BLaER1 treated with 17β-estradiol and CSF1 and Interleukin-3, amounts not matched to agents 10 nM and 100 nM (cell line): ENCODE measurements around the gene ALOX12B.
A peak's percentile ranks its signal among the peaks of the same experiment; 100 is the strongest.

Source experiments
- H3K27ac ChIP-seq, 11 experiments: shearing (Covaris generic); formaldehyde crosslinking; 2 replicates each; pipeline ENCODE4 v1.8.1; 2022
- H3K27me3 ChIP-seq, 11 experiments: shearing (Covaris generic); formaldehyde crosslinking; 2 replicates each; pipeline ENCODE4 v1.8.1; 2022
- H3K36me3 ChIP-seq, 11 experiments: shearing (Covaris generic); formaldehyde crosslinking; 2 replicates each; pipeline ENCODE4 v1.8.1; 2022
- H3K4me1 ChIP-seq, 10 experiments: shearing (Covaris generic); formaldehyde crosslinking; 2 replicates each; pipeline ENCODE4 v1.8.1; 2022
- H3K4me2 ChIP-seq, 11 experiments: shearing (Covaris generic); formaldehyde crosslinking; 2 replicates each; pipeline ENCODE4 v1.8.1; 2022
- H3K4me3 ChIP-seq, 10 experiments: shearing (Covaris generic); formaldehyde crosslinking; 2 replicates each; pipeline ENCODE4 v1.8.1; 2022
- H3K9ac ChIP-seq, 11 experiments: shearing (Covaris generic); formaldehyde crosslinking; 2 replicates each; pipeline ENCODE4 v1.8.1; 2022
- H3K9me3 ChIP-seq, 11 experiments: shearing (Covaris generic); formaldehyde crosslinking; replicated peaks in 1 of 11; 2 replicates each; pipeline ENCODE4 v1.8.1; 2022
- H4K20me1 ChIP-seq, 11 experiments: shearing (Covaris generic); formaldehyde crosslinking; 2 replicates each; pipeline ENCODE4 v1.8.1; 2022
- Cebpa-rat ChIP-seq, 11 experiments: shearing (Covaris generic); IDR thresholded peaks; 2 replicates each; pipeline ENCODE4 v1.8.1; 2022

The ALOX12B gene

DNA sequence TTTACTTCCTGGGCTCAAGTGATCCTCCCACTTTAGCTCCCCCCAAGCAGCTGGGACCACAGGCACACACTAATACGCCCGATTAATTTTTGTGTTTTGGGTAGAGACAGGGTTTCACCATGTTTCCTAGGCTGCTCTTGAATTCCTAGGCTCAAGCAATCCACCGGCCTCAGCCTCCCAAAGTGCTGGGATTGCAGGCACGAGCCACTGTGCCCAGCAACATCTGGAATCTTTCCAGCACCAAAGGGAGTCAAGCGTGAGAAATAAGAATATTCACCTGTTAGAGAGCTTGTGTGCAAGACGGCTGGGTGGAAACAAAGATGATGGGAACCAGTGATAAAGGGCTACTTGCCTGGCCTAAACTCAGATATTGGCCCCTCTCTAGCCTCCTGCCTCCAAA lies 14.2 kb upstream of the ALOX12B start:
- Histone ChIP-seq H3K9ac (no peak overlapping the region), H3K4me2 (peak overlapping the region in 5 of 11 experiments; percentile 8 to 45 (median 32); a peak in 6 of 22 replicates), H4K20me1 (no peaks in the 10 kb centered on the region), H3K4me3 (no peak overlapping the region), H3K27ac (no peak overlapping the region), H3K27me3 (no peaks in the 10 kb centered on the region), H3K4me1 (peaks cover 0 to 20% (median 13%) of the 10 kb centered on the region in 10 experiments; a peak in 15 of 20 replicates), H3K9me3 (no peaks in the 10 kb centered on the region), H3K36me3 (no peaks in the 10 kb centered on the region)
- TF ChIP-seq Cebpa-rat (IDR thresholded peaks at IDR 0.05), result no peak

DNA sequence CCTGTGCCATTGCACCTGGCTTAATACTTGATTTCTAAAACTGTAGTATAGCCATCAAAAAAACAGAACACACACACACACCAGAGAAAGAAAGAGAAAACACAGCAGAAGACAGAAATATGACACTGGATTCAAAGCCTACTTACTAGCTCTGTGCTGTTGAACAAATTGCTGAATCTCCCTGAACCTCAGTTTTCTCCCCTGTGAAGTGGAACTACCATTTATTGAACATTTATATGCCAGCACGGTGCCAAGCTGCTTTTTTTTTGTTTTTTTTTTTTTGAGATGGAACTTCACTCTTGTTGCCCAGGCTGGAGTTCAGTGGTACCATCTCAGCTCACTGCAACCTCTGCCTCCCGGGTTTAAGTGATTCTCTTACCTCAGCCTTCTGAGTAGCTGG lies 13.2 kb upstream of the ALOX12B start:
- Histone ChIP-seq H3K27ac (no peak overlapping the region), H3K27me3 (no peaks in the 10 kb centered on the region), H3K9ac (0 out of 22 replicates have a peak overlapping the region, but pooled peaks of 1 of the 11 experiments have one; percentile 13), H3K4me1 (peaks cover 0 to 20% (median 13%) of the 10 kb centered on the region in 10 experiments; a peak in 15 of 20 replicates), H3K4me3 (no peak overlapping the region), H3K36me3 (no peaks in the 10 kb centered on the region), H3K4me2 (no peak overlapping the region), H4K20me1 (no peaks in the 10 kb centered on the region), H3K9me3 (no peaks in the 10 kb centered on the region)
- TF ChIP-seq Cebpa-rat (IDR thresholded peaks at IDR 0.05), result no peak

- H3K9me3 ChIP-seq, result no peaks in the 10 kb centered on the region
- TF ChIP-seq Cebpa-rat (IDR thresholded peaks at IDR 0.05), result no peak
- peaks cover 0 to 16% (median 11%) of the 10 kb centered on the region in 10 experiments; a peak in 15 of 20 replicates for H3K4me1 ChIP-seq
- no peaks in the 10 kb centered on the region for H3K36me3 ChIP-seq
- H3K9ac ChIP-seq, result 0 out of 22 replicates have a peak overlapping the region, but pooled peaks of 1 of the 11 experiments have one; percentile 13
- no peaks in the 10 kb centered on the region for H3K27me3 ChIP-seq
- no peaks in the 10 kb centered on the region for H4K20me1 ChIP-seq
- H3K27ac ChIP-seq, result no peak overlapping the region
- no peak overlapping the region for H3K4me3 ChIP-seq
- no peak overlapping the region for H3K4me2 ChIP-seq
Observed at GRCh38 chr17:8100111-8100510, 12.6 kb upstream of the ALOX12B start.

GRCh38 chr17:8096541-8096940 lies 9.0 kb upstream of the ALOX12B start:
- no peak overlapping the region for H3K4me2 ChIP-seq
- no peaks in the 10 kb centered on the region for H4K20me1 ChIP-seq
- no peak overlapping the region for H3K9ac ChIP-seq
- H3K36me3 ChIP-seq, result no peaks in the 10 kb centered on the region
- H3K27ac ChIP-seq, result no peak overlapping the region
- no peaks in the 10 kb centered on the region for H3K9me3 ChIP-seq
- peaks cover 14 to 29% (median 21%) of the 10 kb centered on the region in 10 experiments for H3K4me1 ChIP-seq
- H3K27me3 ChIP-seq, result no peaks in the 10 kb centered on the region
- H3K4me3 ChIP-seq, result no peak overlapping the region
- TF ChIP-seq Cebpa-rat (IDR thresholded peaks at IDR 0.05), result no peak

DNA sequence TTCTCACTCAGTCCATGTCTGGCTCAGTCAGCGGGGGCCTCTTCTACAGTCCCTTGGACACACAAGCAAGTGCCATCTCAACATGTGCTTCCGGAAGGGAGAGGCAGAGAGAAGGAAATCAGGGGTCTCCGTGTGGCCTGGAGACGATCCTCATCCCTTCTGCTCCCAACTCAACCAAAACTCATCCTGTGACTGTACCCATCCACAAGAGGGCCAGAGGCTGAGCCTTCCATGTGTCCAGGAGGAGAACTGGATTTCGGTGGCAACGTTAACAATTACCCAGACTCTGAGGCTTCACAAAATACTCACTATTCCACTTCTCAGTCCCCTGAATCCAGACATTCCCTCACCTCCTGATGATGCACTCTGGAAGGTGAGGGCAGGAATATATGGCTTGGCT lies 7.8 kb upstream of the ALOX12B start:
- Histone ChIP-seq H3K27ac (no peak overlapping the region), H3K36me3 (no peaks in the 10 kb centered on the region)

DNA sequence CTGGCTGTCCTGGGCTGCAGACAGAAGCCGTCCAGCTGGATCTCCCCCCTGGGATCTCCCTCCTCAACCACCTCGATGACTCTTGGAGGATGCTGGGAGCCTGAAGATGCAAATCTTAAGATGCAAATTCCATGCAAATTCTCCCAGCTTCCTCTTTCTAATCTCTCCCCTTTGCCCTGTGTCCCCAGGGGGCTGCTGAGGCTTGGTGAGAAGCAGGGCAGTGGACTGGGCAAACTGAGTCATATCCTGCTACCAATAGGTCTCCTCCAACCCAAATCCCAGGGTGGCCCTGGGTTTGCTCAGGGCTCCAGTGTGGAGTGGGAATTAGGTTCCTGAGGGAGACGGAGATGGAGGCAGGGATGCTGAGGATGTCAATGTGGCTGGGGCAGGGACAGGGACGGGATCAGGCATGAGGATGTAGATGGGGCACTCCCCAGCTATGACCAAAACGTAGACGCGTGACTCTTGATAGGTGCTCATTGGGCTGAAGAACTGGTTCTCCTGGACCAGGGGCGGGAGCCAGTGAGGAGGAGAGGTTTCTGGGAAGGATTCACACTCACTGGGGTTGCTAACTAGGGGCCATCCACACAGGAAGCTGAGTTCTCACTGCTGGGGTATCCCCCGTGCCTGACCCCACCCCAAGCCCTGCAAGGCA lies 3.6 kb upstream of the ALOX12B start:
- Histone ChIP-seq H3K27ac (peak overlapping the region in 9 of 11 experiments; percentile 6 to 70 (median 55); a peak in 15 of 22 replicates), H4K20me1 (no peaks in the 10 kb centered on the region), H3K36me3 (no peaks in the 10 kb centered on the region), H3K4me3 (no peak overlapping the region), H3K9ac (peak overlapping the region in 4 of 11 experiments; percentile 20 to 35 (median 28); a peak in 4 of 22 replicates), H3K4me2 (peak overlapping the region; percentile 71 to 85 (median 79)), H3K4me1 (peaks cover 31 to 56% (median 40%) of the 10 kb centered on the region in 10 experiments), H3K9me3 (no peaks in the 10 kb centered on the region), H3K27me3 (no peaks in the 10 kb centered on the region)
- TF ChIP-seq Cebpa-rat (IDR thresholded peaks at IDR 0.05), result no peak

More for the DNA sequence above, 7.8 kb upstream of the ALOX12B start:
- no peaks in the 10 kb centered on the region for H3K27me3 ChIP-seq
- peaks cover 26 to 40% (median 32%) of the 10 kb centered on the region in 10 experiments for H3K4me1 ChIP-seq
- no peak for TF ChIP-seq Cebpa-rat (IDR thresholded peaks at IDR 0.05)
- H3K9me3 ChIP-seq, result no peaks in the 10 kb centered on the region
- H3K4me2 ChIP-seq, result peak overlapping the region in 1 of 11 experiments; percentile 63; a peak in 1 of 22 replicates
- H3K4me3 ChIP-seq, result no peak overlapping the region
- no peak overlapping the region for H3K9ac ChIP-seq
- H4K20me1 ChIP-seq, result no peaks in the 10 kb centered on the region

- Histone ChIP-seq H3K4me1 (peaks cover 27 to 51% (median 38%) of the 10 kb centered on the region in 10 experiments), H4K20me1 (no peaks in the 10 kb centered on the region), H3K9me3 (no peaks in the 10 kb centered on the region), H3K27ac (no peak overlapping the region), H3K4me3 (no peak overlapping the region), H3K36me3 (no peaks in the 10 kb centered on the region), H3K9ac (no peak overlapping the region), H3K4me2 (peak overlapping the region in 5 of 11 experiments; percentile 76 to 85 (median 79); a peak in 4 of 22 replicates), H3K27me3 (no peaks in the 10 kb centered on the region)
- TF ChIP-seq Cebpa-rat (IDR thresholded peaks at IDR 0.05), result no peak
Observed at GRCh38 chr17:8089728-8090127, 2.2 kb upstream of the ALOX12B start.

- Histone ChIP-seq H3K27me3 (no peaks in the 10 kb centered on the region), H3K9me3 (no peaks in the 10 kb centered on the region), H3K27ac (no peak overlapping the region), H3K4me3 (no peak overlapping the region), H3K4me1 (peaks cover 19 to 48% (median 29%) of the 10 kb centered on the region in 10 experiments), H3K36me3 (no peaks in the 10 kb centered on the region), H3K9ac (no peak overlapping the region), H3K4me2 (peak overlapping the region in 1 of 11 experiments; percentile 60; a peak in 4 of 22 replicates), H4K20me1 (no peaks in the 10 kb centered on the region)
- TF ChIP-seq Cebpa-rat (IDR thresholded peaks at IDR 0.05), result no peak
Observed at GRCh38 chr17:8087952-8088230, 375 bp upstream of the ALOX12B start.

DNA sequence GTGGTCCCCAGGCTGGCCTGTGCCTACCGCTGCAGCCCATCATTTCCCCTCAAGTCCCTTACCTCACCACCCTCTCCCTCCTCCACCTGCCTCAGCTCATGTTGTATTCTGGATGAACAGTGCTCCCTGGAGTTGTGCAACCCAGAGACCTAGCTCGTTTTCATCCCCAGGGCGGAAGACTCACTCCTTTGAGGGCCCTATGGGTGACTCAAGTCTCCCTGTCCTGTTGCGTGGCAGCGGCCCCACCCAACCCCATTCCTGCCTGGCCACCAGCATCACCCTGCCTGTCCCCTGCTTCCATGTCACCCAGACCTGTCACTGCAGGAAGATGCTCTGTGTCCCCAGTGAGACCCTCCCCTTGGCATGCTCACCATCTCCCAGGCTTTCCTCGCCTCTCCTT lies 3.3 kb downstream of the ALOX12B start:
- no peaks in the 10 kb centered on the region for H4K20me1 ChIP-seq
- 0 out of 22 replicates have a peak, but pooled peaks of 1 of the 11 experiments have one; percentile 8 for TF ChIP-seq Cebpa-rat (IDR thresholded peaks at IDR 0.05)

GRCh38 chr17:8082292-8082691 lies 5.2 kb downstream of the ALOX12B start:
- no peak overlapping the region for H3K4me2 ChIP-seq
- H3K27me3 ChIP-seq, result peaks cover 18 to 31% (median 23%) of the 10 kb centered on the region in 11 experiments
- no peaks in the 10 kb centered on the region for H4K20me1 ChIP-seq
- H3K9ac ChIP-seq, result no peak overlapping the region
- H3K36me3 ChIP-seq, result no peaks in the 10 kb centered on the region
- H3K4me3 ChIP-seq, result no peak overlapping the region
- peaks cover 0 to 17% (median 11%) of the 10 kb centered on the region in 10 experiments; a peak in 11 of 20 replicates for H3K4me1 ChIP-seq
- TF ChIP-seq Cebpa-rat (IDR thresholded peaks at IDR 0.05), result no peak
- no peaks in the 10 kb centered on the region for H3K9me3 ChIP-seq
- H3K27ac ChIP-seq, result no peak overlapping the region

More for the DNA sequence above, 3.3 kb downstream of the ALOX12B start:
- Histone ChIP-seq H3K27ac (no peak overlapping the region), H3K9me3 (no peaks in the 10 kb centered on the region), H3K4me3 (no peak overlapping the region), H3K4me2 (no peak overlapping the region), H3K27me3 (peaks cover 7 to 18% (median 13%) of the 10 kb centered on the region in 11 experiments), H3K9ac (no peak overlapping the region), H3K4me1 (peaks cover 0 to 26% (median 10%) of the 10 kb centered on the region in 10 experiments; a peak in 11 of 20 replicates), H3K36me3 (no peaks in the 10 kb centered on the region)
